Tibial nerve (tissue), 4 donors: ENCODE results near the gene FAT1.

Source experiments
- EP300 ChIP-seq, 2 donors: sonication (generic); formaldehyde crosslinking; IDR thresholded peaks; one replicate each; pipeline ENCODE4 v1.6.1; 2017; ENCODE audit warnings: antibody characterized with exemption in 2 of 2, mild to moderate bottlenecking in 1 of 2
- POLR2A ChIP-seq, 2 donors: fragments of 450-650 bp; IDR thresholded peaks; one replicate each; pipeline ENCODE4 v1.6.1; 2017; ENCODE audit warnings: antibody characterized with exemption in 2 of 2, mild to moderate bottlenecking in 2 of 2, moderate library complexity in 2 of 2
- TF ChIP-seq, protein P1 (sequence below), 5 experiments: fragments of 200-600 bp in 3 of 5; fragments of 450-650 bp in 2 of 5; sonication (generic) in 3 of 5; IDR thresholded peaks; one replicate each; pipeline ENCODE4 v1.5.1; 2016 to 2019; ENCODE audit warnings: antibody characterized with exemption in 5 of 5, mild to moderate bottlenecking in 3 of 5, moderate library complexity in 2 of 5

DNA sequence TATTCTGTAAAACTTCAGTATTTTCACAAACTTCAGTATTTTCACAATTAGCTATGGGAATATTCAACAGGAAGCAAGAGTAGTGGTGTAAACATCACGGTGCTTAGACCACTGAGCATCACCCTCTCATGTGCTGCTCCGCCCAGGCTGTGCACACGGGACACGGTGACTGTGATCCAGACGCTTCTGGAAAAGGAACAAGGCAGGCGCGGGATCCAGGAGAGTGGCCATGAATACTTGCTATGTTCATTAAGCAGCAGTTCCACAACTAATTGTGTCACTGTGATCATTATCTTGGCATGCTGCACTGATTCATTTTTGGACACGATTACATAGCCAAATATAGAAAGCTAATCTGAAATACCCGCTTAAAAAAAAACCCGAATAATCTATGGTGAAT is 19.6 kb upstream of the FAT1 start:
- no peak for TF ChIP-seq POLR2A (IDR thresholded peaks at IDR 0.05)
- TF ChIP-seq, protein P1, sequence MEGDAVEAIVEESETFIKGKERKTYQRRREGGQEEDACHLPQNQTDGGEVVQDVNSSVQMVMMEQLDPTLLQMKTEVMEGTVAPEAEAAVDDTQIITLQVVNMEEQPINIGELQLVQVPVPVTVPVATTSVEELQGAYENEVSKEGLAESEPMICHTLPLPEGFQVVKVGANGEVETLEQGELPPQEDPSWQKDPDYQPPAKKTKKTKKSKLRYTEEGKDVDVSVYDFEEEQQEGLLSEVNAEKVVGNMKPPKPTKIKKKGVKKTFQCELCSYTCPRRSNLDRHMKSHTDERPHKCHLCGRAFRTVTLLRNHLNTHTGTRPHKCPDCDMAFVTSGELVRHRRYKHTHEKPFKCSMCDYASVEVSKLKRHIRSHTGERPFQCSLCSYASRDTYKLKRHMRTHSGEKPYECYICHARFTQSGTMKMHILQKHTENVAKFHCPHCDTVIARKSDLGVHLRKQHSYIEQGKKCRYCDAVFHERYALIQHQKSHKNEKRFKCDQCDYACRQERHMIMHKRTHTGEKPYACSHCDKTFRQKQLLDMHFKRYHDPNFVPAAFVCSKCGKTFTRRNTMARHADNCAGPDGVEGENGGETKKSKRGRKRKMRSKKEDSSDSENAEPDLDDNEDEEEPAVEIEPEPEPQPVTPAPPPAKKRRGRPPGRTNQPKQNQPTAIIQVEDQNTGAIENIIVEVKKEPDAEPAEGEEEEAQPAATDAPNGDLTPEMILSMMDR (IDR thresholded peaks at IDR 0.05) = no peak
- no peak for TF ChIP-seq EP300 (IDR thresholded peaks at IDR 0.05)
